SU-DHL-6 (cell line): ENCODE measurements around the gene TRAF4.

Source experiments
- H2AFZ ChIP-seq: fragments of 200-600 bp; sonication (generic); 2 replicates; pipeline ENCODE4 v1.6.1; 2014; ENCODE audit warnings: low read depth, mild to moderate bottlenecking, moderate library complexity, mixed read lengths, antibody characterized with exemption, low read length; ENCODE audit not compliant: severe bottlenecking
- H3F3A ChIP-seq: fragments of 200-600 bp; shearing (Covaris generic); 2 replicates; pipeline ENCODE4 v1.6.0; 2016; ENCODE audit warnings: antibody characterized with exemption, mild to moderate bottlenecking; ENCODE audit not compliant: insufficient read depth
- H3K27ac ChIP-seq: fragments of 200-600 bp; sonication (generic); 2 replicates; pipeline ENCODE4 v1.5.1; 2016; ENCODE audit warnings: low read depth, mild to moderate bottlenecking, low read length, moderate library complexity, mixed read lengths
- H3K27me3 ChIP-seq: fragments of 200-600 bp; sonication (generic), shearing (Covaris generic); 2 replicates; pipeline ENCODE4 v1.6.0; 2014; ENCODE audit warnings: mild to moderate bottlenecking, low read length
- H3K36me3 ChIP-seq: fragments of 200-600 bp; sonication (generic); 2 replicates; pipeline ENCODE4 v1.6.1; 2014; ENCODE audit warnings: mild to moderate bottlenecking, low read length, mixed read lengths
- H3K4me2 ChIP-seq: fragments of 300-600, 200-600 bp; shearing (Covaris generic), sonication (generic); 2 replicates; pipeline ENCODE4 v1.6.0; 2014; ENCODE audit warnings: low read length, low read depth, mild to moderate bottlenecking; ENCODE audit not compliant: poor library complexity, severe bottlenecking
- H3K4me3 ChIP-seq: fragments of 200-600 bp; sonication (generic); 2 replicates; pipeline ENCODE4 v1.5.1; 2014; ENCODE audit warnings: antibody characterized with exemption, low read length, mild to moderate bottlenecking, mixed read lengths; ENCODE audit not compliant: insufficient read depth, poor library complexity, severe bottlenecking
- H3K79me2 ChIP-seq: fragments of 200-600 bp; sonication (generic); 2 replicates; pipeline ENCODE4 v1.6.1; 2014; ENCODE audit warnings: mild to moderate bottlenecking, low read length, moderate library complexity; ENCODE audit not compliant: insufficient read depth
- H3K9ac ChIP-seq: fragments of 200-600 bp; sonication (generic); 2 replicates; pipeline ENCODE4 v1.7.0; 2014; ENCODE audit warnings: mild to moderate bottlenecking, low read length
- H3K9me2 ChIP-seq: fragments of 200-600 bp; sonication (generic); replicated peaks from 2 replicates; pipeline ENCODE4 v1.6.1; 2014; ENCODE audit warnings: low read length; ENCODE audit not compliant: insufficient read depth
- H3K9me3 ChIP-seq: fragments of 200-600 bp; sonication (generic); 2 replicates; pipeline ENCODE4 v1.6.1; 2014; ENCODE audit warnings: low read length, mixed read lengths; ENCODE audit not compliant: insufficient read depth
- H4K20me1 ChIP-seq: fragments of 200-600 bp; sonication (generic); 2 replicates; pipeline ENCODE4 v1.6.1; 2014; ENCODE audit warnings: low read depth, mild to moderate bottlenecking, antibody characterized with exemption, low read length, moderate library complexity, mixed read lengths
- CTCF ChIP-seq: fragments of 200-600 bp; sonication (generic); IDR thresholded peaks from one replicate; pipeline ENCODE4 v1.5.1; 2017; ENCODE audit warnings: antibody characterized with exemption, mild to moderate bottlenecking, low read length, moderate library complexity; ENCODE audit not compliant: insufficient read depth, poor library complexity, severe bottlenecking
- EZH2phosphoT487 ChIP-seq: fragments of 200-600 bp; sonication (generic), shearing (Covaris generic); conservative IDR thresholded peaks from 2 replicates; pipeline ENCODE4 v1.6.1; 2018; ENCODE audit warnings: mild to moderate bottlenecking, antibody characterized with exemption, low read length, moderate library complexity, mixed read lengths

The TRAF4 gene

GRCh38 chr17:28756049-28756804, 12.4 kb downstream of the TRAF4 start:
- H4K20me1 ChIP-seq: no peaks in the 10 kb centered on the region
- H3K9me3 ChIP-seq: no peaks in the 10 kb centered on the region
- no peak for TF ChIP-seq CTCF
- no peak for TF ChIP-seq EZH2phosphoT487
- no peak overlapping the region for H3K4me3 ChIP-seq
- no peaks in the 10 kb centered on the region for H3K27me3 ChIP-seq
- H3F3A ChIP-seq: peaks cover 31% of the 10 kb centered on the region
- no peak overlapping the region for H3K4me2 ChIP-seq
- no peak overlapping the region for H3K27ac ChIP-seq
- H3K9me2 ChIP-seq: no peaks in the 10 kb centered on the region
- no peak overlapping the region for H3K9ac ChIP-seq
- H3K36me3 ChIP-seq: 0 out of 2 replicates have a peak, but pooled peaks cover 5% of the 10 kb centered on the region
- H2AFZ ChIP-seq: no peak overlapping the region
- H3K79me2 ChIP-seq: no peaks in the 10 kb centered on the region

GRCh38 chr17:28758411-28759121, 14.8 kb downstream of the TRAF4 start:
- H3K4me2 ChIP-seq: no peak overlapping the region
- H4K20me1 ChIP-seq: no peaks in the 10 kb centered on the region
- no peak overlapping the region for H3K4me3 ChIP-seq
- no peak overlapping the region for H3K27ac ChIP-seq
- H3K9ac ChIP-seq: no peak overlapping the region
- no peaks in the 10 kb centered on the region for H3K9me3 ChIP-seq
- H3K79me2 ChIP-seq: 0 out of 2 replicates have a peak, but pooled peaks cover 5% of the 10 kb centered on the region
- H3F3A ChIP-seq: peaks cover 12% of the 10 kb centered on the region
- no peaks in the 10 kb centered on the region for H3K36me3 ChIP-seq
- H2AFZ ChIP-seq: no peak overlapping the region
- no peaks in the 10 kb centered on the region for H3K27me3 ChIP-seq
- TF ChIP-seq CTCF (no peak), EZH2phosphoT487 (no peak)
- H3K9me2 ChIP-seq: no peaks in the 10 kb centered on the region

- Histone ChIP-seq H2AFZ (no peak overlapping the region), H3F3A (peaks cover 12% of the 10 kb centered on the region), H3K4me3 (no peak overlapping the region), H3K9me3 (no peaks in the 10 kb centered on the region), H3K9me2 (no peaks in the 10 kb centered on the region), H3K36me3 (no peaks in the 10 kb centered on the region), H3K27me3 (no peaks in the 10 kb centered on the region), H4K20me1 (no peaks in the 10 kb centered on the region), H3K9ac (no peak overlapping the region), H3K27ac (no peak overlapping the region), H3K79me2 (0 out of 2 replicates have a peak, but pooled peaks cover 5% of the 10 kb centered on the region), H3K4me2 (no peak overlapping the region)
- TF ChIP-seq CTCF: no peak
- TF ChIP-seq EZH2phosphoT487: no peak
These were observed 15.6 kb downstream of the TRAF4 start for GRCh38 chr17:28759256-28759865.
